Stimulated activated CD8-positive, alpha-beta memory T cell treated with anti-CD3 and anti-CD28 coated beads, Interleukin-4, amount 100 ng/mL, for 4 hours (primary cell): ENCODE data around the gene PTPRT.

ENCODE experiments used
- DNase-seq, 2 donors: peaks; one replicate each; pipeline ENCODE4 v3.0.0-alpha.2; 2020; ENCODE audit warnings: low read depth in 2 of 2, low spot score in 1 of 2

PTPRT gene

DNA sequence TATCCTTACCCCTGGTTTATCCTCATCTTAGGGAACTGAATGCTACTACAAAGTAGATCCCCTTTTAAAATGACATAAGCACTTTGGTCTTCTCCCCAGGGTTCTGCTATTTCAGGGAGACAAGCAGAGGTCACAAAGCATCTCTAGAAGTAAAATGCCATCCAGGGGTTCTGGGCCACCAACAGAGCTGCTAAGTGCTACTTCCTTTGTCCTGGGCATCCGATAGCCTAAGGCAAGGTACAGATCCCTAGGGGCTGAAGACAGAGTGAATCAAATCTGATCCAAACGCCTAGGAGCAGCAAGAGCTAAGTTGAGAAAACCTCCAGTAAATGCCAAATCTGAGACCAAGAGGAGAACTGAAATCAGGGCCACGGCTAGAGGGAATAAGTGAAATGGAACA, 161.2 kb downstream of the PTPRT start:
- DNase-seq = no peak

DNA sequence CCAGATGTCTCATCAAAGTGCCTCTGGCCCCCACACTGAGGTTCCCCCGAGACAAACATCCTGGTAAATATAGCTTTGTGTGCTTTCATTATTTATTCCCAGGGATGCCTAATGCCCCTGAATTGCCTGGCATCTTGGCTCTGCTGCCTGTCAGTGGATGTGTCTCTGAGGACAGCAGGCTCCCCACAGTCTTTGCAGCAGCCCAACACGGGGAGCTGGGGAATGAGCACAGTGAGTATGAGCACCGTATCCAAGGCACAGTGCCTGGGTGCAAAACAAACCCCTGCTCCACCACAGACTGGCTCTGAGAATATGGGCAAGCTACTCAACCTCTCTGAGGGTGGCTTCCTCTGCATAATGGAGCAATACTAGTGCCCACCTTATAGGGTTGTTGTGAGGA, 165.9 kb downstream of the PTPRT start:
- DNase-seq = no peak

DNA sequence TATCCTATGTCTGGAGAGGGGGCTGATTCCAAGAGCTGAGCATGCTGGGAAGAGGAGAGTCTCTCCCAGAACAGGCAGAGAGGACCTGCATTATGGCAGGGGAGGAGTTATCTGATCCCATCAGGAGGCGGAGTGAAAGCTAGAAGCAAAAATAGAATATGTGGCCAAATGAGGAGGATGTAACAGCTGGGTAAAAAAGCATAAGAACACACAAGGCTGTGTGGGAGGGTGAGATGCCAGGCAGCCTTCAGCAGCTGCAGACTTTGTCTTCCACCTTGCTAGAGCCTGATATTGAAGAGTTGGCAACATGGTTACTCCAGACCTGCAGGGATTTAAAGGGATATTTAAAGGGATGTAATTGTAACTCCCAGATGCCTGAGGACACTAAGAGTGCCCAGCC, 167.1 kb downstream of the PTPRT start:
- no peak for DNase-seq

DNA sequence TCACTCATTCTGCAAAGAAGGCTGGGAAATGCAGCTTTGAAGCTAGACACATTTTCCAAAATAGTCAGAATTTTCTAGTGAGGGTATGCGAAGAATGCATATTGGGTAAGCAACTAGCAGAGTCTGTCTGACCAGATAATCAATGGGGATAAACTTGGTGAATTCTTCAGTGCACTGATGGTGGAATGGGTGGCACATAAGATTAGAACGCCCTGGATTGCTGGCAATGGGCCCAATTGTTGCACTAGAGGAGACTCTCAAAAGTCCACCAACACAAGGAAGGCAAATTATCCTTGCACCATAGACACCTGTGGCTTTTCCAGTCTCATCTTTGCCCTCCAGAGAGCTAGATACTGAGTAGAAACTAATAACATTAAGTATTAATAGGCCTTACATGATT, 167.6 kb downstream of the PTPRT start:
- no peak for DNase-seq

DNA sequence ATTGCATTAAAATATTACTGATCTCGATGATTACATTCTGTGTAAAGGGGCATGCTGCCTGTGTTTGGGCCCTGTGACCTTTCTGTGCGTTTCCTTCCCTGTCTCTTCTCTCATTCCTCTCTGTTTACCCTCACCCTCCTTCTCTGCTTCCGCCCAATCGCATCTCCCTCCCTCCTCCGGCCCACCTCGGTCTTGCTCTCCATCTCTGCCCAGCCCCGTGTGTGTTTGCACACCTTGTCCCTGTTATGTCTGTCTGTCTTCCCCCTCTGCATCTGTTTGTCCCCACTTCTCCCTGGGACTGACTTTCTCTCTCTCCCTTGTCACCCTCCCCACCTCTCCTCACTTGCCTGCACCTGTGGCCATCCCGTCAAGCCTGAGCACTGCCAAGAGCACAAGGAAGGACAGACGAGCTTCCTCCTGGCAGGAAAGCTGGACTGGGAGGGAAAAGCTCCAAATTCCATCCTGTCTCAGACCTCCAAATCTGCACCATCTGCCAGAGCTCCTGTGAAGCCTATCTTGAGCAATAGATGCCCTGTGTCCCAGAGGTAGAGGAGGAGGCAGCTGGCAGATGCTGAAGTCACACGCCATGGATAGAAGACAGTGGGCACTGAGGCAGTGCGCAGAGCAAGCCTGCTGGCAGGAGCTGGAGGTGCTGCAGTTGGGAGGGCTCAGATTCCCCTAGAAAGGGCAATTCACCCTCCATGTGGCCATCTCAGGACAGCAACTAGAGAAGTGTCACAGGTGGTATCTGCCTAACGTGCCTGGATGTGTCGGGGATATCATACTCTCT, 172.3 kb downstream of the PTPRT start:
- no peak for DNase-seq

DNA sequence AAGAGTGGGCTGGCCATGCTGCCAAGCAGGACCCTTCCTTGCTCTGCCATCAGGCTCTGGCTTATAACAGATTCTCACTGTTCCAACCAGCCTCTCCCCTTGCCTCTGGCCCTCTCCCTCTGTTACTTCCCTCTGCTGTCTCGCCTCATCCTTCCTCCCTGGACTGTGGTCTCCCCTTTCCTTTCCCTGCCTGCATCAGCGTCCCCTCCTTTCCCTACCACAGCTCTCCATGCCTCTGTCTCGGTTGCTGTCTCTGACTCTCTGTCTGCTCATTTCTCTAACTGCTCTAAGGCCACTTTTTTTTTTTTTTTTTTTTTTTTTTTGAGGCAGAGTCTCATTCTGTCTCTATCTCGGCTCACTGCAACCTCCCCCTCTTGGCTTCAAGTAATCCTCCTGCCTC, 173.4 kb downstream of the PTPRT start:
- DNase-seq = no peak

DNA sequence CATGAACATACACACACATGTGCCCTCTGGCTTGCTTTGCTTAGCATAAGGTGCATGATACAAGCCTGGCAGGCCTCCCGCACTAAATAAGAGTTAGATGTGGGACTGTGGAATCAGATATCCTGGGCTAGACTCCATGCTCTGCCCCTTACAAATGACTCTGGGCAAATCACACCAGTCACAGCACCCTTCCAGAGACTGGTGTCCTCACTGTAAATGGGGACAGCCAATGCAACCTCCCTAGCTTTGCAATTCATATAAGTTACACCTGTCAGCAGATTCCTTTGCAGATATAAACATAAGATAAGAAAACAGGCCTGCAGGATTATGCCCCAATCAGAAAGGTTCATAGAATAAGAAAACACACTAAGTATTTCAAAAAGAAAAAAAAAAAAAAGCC, 174.1 kb downstream of the PTPRT start:
- DNase-seq = no peak

DNA sequence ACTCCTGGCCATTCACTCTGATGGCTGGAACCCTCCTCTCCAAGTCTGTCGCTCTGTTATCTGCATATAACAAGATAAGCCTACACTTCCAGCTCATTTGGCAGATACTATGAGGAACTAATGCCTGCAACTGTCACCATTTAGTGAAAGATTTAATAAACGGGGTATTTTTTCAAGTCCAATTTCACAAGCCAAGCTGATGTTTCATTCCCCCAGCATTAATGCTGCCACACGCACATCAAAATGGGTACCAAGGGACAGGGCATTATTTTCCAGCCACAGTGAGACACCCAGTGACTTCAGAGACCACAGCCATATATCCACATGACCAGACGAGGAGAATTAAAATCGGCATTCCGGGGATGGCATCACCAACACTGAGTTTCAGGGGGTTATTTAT, 175.5 kb downstream of the PTPRT start:
- DNase-seq = no peak

DNA sequence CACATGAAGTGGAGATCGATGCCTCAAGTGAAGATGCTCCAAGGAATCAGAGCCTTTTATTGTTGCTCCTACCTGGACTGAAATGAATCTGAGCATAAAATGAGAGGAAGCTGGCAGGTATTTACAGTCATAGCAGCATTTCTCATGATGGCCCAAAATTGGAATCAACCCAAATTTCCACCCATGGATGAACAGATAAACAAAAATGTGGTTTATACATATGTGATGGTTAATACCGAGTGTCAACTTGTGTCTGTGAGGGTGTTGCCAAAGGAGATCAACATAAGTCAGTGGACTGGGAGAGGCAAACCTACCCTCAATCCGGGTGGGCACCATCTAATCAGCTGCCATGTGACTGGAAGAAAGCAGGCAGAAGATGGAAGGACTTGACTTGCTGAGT, 178.2 kb downstream of the PTPRT start:
- no peak for DNase-seq

DNA sequence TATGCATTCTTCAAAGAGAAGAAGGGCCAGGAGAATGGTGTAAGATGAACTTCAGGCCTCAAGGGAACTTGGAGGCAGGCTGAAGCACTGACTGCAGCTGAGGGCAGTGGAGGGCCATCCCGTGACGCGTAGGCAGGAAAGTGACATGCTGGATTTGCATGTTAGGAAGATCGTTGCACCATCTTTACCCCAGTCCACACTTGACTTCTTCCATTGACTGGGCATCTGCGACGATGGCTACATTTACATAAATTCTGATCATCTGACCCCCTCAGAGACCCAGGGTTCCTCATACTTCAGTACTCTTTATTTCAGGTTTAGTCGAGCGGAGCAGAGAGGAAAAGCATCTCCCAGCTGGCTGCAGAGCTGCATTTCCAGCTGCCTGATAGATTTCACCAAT, 180.2 kb downstream of the PTPRT start:
- no peak for DNase-seq

DNA sequence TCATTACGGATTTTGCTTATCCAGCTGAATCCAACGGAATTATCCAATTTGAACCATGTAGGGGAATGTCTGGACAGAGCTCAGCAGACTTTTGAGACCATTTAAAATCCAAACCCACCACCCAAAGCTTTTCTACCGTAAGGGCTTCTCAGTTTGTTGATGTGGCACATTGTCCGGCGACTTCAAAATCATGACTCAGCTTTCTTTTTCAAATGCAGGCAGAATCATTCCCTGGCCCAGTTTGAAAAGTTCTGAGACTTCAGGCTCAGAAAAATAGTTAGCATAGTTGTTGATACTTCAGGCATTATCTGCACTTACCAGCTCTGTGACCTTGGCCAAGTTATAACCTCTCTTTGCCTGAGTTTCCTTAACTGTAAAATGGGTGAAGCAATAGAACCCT, 182.2 kb downstream of the PTPRT start:
- DNase-seq = no peak

DNA sequence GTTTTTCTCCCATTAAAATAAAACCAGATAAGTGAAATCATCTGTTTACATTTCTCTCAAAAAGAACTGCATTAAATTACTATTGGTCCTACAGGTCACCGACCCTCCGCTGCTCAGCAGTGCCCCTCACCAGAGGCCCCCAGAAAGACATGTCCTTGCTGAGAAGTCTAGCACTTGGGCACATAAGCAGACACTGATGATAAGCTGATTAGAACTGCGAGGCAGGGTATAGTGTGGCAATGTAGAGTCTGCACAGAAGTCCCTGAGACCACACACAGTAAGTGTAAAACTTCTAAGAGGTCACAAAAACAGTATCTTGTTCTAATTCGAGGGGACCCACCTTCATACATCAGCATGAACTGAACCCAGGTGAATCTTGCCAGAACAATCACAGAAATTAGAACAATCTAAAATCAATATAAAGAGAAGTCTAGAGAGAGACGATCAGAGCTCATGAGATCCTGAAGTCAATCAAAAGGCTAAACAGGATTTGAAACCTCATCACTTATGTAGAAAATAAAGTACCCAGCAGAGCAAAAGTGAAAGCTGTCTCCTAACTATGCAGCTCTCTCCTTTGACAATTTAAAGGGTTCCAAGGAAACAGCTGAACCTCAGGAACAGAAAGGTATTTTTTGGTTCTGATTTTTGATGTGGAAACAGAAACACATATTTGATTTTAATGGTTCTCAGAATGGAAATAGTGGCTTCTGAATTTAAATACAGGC, 182.9 kb downstream of the PTPRT start:
- DNase-seq = no peak

DNA sequence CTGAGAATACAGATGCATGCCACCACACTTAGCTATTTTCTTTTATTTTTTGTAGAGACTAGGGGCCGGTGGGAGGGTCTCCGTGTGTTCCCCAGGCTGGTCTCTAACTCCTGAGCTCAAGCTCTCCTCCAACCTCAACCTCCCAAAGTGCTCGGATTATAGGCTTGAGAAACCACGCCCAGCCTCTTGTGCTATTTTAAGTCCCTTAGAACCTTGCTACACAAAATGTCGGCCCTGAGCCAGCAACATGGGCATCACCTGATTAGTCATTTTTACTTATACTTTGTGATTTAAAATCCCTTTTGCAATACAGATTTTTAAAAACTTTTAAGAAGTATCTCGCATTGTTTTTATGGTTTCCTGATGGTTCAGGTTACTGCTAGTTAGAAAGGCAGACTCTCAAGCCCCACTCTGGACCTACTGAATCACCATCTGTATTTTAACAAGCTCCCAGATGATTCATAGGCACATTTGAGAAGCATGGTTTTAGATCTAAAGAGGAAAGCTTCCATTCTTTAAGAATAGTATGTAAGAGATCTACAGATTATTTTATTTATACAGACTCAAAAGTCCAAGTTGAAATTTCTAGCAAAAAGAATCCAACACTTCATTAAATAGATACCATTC, 186.3 kb downstream of the PTPRT start:
- DNase-seq = no peak

DNA sequence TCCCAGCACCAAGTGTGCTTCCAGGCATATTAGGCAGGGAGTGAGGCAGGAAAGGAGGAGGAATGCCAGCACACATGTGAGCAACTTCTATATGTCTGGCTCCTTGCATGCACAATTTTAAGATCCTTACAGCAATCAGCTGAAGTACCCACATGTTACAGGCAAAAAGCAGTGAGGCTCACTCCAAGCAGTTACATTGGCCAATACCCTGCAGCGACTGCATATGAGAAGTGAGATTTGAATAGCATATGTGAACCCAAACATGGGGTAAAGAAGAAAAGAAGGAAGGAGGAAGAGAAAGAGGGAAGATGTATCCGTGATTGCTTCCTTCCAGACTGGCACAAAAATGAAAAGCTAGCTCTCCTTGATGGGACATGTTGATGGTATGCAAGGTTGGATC, 193.6 kb downstream of the PTPRT start:
- DNase-seq = no peak

DNA sequence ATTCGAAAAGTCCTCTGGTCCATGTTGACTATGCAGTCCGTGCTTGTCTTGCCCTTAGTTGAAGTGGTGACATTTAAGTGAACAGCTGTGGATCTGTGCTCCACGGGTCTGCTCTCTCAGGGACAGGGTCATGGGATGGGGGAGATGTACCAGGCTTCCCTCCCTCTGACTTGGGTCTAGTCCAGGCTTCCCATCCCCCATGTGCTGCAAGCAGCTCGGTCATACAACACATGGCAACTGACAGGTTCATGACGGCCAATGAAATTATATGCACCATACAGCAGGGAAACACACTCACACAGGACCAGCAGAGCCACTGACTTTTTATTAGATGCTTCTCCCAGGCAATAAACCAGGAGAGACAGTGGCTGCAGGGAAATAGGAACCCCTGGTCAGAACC, 201.4 kb downstream of the PTPRT start:
- no peak for DNase-seq

DNA sequence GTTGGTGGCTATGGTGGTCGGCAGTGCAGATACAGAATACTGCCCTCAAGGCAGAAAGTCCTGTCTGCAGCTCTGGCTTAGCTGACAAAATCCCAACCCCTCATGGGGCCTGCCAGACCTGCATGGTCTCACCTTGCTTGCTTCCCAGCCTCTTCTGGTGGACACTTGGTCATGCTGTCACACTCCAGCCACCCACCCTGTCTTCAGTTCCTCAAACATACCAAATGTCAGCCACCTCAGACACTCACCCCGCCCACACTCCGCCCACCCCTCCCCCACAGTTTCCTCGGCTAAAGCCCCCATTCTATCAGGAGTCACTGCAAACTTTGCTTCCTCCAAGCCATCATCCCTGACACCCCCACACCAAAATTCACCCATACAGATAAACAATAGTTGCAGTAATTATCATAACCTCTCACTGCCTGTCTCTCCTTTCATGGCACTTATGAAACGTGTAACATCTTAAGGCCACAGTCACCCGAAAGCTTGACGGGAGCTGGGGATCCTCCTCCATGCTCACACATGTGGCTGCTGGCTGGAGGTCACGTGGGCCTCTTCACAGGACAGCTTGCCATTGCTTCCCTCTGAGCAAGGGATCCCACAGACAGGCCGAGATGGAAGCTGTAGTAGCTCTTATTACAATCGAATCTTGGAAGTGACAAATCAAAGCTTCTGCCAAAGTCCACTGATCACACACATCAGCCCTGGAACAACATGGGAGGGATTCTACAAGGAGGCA, 202.2 kb downstream of the PTPRT start:
- DNase-seq = no peak

DNA sequence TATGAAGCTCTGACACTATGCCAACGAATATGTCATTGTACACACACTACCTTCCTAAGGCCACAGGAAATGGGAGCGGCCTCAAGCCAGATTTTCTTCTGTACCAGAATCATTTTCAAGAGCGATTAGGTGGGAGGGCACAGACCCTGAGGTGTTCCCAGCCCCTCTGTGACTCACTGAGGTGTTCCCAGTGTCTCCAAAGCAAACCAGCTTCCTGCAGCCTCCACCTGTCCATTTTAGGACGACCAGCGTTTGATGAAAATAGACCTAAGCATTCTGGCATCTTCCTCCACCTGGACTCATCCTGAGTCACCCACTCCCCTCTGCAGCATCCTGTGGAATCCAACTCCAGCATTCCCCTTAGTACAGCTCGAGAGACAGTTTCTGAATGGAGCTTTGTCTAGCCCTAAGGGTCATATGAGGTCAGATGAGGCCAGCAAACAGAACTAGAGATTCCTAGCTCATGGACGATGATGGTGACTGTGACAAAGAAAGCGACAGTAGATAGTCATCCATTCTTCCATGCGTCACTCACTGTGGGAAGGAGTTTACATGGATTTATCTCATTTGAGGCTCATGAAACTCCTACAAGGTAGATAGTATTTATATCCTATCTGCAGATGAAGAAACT, 203.4 kb downstream of the PTPRT start:
- DNase-seq = no peak

DNA sequence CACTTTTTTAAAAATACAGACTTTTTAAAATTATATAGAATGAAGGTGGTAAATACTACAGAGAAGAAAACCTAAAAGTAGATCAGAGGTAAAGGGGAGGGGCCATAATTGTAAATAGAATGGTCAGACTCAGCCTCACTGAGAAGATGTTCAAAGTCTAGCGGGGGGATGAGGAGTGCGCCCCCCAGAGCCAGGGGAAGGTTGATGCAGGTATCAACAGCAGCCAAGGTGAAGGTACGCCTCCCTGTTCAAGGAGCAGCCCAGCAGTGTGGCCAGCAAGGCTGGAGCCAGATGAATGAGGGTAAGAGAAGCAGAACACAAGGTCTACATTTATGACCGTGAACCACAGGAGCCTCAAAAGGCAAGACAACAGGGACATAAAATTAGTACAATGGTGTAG, 204.1 kb downstream of the PTPRT start:
- no peak for DNase-seq

DNA sequence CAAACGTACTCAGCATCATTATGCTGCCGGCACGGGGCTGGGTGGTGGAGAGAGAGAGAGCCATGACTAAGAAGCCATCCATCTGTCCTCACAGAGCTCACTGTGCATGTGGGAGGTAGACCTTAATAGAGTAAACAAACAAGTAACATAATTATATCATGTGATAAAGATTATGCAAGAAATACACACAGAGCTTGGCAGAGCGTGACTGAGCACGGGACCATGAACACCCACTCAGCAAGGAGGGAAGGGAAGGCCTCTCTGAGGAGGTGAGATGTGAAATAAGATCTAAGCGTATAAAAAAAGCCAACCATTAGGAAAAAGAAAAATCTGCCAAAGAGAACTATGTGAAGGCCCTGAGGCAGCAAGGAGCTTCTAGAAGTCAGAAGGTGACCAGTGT, 207.5 kb downstream of the PTPRT start:
- no peak for DNase-seq

DNA sequence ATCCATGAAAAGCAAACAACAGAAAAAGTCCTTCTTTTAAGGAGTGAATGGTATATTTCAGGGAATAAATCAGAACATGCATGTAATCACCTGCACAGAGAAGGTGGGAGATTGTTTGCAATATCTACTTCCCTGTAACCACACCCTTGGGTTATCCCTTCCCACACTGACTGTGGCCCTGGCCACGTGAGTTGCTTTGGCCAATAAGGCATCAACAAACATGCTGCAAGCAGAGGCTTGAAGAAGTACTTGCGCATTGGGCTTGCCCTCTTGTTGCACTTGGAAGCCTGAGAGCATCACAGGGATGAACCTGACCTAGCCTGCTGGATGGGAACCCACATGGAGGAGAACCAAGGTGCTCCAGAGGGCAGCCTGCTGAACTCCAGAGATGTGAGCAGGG, 208.5 kb downstream of the PTPRT start:
- no peak for DNase-seq

DNA sequence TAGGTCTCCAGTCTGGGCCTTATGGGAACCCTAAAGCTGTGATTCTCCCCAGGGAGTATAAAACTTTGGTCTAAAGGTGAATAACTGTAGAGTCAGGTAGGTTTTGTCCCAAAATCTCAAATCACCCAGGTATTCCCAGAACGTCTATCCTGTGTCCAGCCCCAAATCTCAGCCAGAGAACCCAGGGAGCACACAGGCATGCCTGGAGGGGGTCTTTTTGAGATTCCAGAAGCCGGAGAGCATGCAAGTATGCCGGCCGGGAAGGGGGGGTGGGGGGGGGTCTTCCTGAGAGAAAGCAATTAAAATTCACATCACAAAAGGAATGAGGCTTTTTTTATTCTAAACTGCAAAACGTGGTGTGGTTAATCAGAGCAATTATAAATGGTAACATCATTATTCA, 210.0 kb downstream of the PTPRT start:
- no peak for DNase-seq
